ENCODE results near the gene FGFR1OP2.

GRCh38 chr12:27012239-27012981, 74.1 kb downstream of the FGFR1OP2 start:
- no peak for TF ChIP-seq CTCF (IDR thresholded peaks at IDR 0.05)
- no peak for TF ChIP-seq EP300 (IDR thresholded peaks at IDR 0.05)
- no peak for TF ChIP-seq POLR2A (IDR thresholded peaks at IDR 0.05)
- TF ChIP-seq POLR2AphosphoS5 (IDR thresholded peaks at IDR 0.05) = peak in 1 of 3 donors; percentile 13

All from stomach (tissue), 4 donors.